ENCODE results near the gene RAVER2. TPM values are rescaled to one million over a fixed set of nuclear protein-coding genes. Genes with fewer than 3 reads are reported as not detected.

The RAVER2 gene
- total and polyA plus RNA-seq, 2 experiments from 2014 or later, result 7.8 to 24.6 TPM

- Histone ChIP-seq H3K27me3 (ENCODE audit: insufficient read depth) (no peaks in the 10 kb centered on the region), H3F3A (replicated peaks; ENCODE audit: low read depth) (no peaks in the 10 kb centered on the region), H3K27ac (ENCODE audit: low read depth) (no peak overlapping the region), H3K4me2 (no peak overlapping the region), H3K4me1 (ENCODE audit: insufficient read depth) (no peaks in the 10 kb centered on the region), H3K9me2 (ENCODE audit: insufficient read depth) (no peaks in the 10 kb centered on the region), H4K20me1 (replicated peaks; ENCODE audit: insufficient read depth) (peaks cover 7% of the 10 kb centered on the region; the same call in 1 of the 2 replicates), H3K36me3 (ENCODE audit: insufficient read depth) (0 out of 2 replicates have a peak, but pooled peaks cover 8% of the 10 kb centered on the region), H2AFZ (no peak overlapping the region), H3K79me2 (replicated peaks; ENCODE audit: insufficient read depth) (peaks cover 13% of the 10 kb centered on the region; the same call in 1 of the 2 replicates), H3K4me3 (no peak overlapping the region)
- no peak overlapping the region for H3K27ac Mint-ChIP-seq
- ATAC-seq, result no peak
- H3K4me1 Mint-ChIP-seq, result no peaks in the 10 kb centered on the region; the same call in 2 of the 3 replicates
- no peak overlapping the region for H3K4me3 Mint-ChIP-seq
- peaks cover 19% of the 10 kb centered on the region for H3K36me3 Mint-ChIP-seq (ENCODE audit: low read depth)
- no peak for DNase-seq (ENCODE audit: low spot score)
- no peaks in the 10 kb centered on the region for H3K27me3 Mint-ChIP-seq (ENCODE audit: insufficient read depth, low read depth, poor library complexity)
- H3K9me3 Mint-ChIP-seq, result peaks cover 8% of the 10 kb centered on the region; the same call in 1 of the 3 replicates
- TF ChIP-seq ZNF331 (CRISPR knock-in tag; IDR thresholded peaks at IDR 0.05; ENCODE audit: low read depth) (no peak), NANOG (IDR thresholded peaks at IDR 0.05; ENCODE audit: borderline replicate concordance) (no peak), ZNF114 (CRISPR knock-in tag; IDR thresholded peaks at IDR 0.05) (no peak), JUNB (IDR thresholded peaks at IDR 0.05; ENCODE audit: unreplicated experiment) (no peak), CREB1 (CRISPR knock-in tag; IDR thresholded peaks at IDR 0.05; ENCODE audit: low read depth) (peak; percentile 45)
- TF ChIP-seq, protein P1, sequence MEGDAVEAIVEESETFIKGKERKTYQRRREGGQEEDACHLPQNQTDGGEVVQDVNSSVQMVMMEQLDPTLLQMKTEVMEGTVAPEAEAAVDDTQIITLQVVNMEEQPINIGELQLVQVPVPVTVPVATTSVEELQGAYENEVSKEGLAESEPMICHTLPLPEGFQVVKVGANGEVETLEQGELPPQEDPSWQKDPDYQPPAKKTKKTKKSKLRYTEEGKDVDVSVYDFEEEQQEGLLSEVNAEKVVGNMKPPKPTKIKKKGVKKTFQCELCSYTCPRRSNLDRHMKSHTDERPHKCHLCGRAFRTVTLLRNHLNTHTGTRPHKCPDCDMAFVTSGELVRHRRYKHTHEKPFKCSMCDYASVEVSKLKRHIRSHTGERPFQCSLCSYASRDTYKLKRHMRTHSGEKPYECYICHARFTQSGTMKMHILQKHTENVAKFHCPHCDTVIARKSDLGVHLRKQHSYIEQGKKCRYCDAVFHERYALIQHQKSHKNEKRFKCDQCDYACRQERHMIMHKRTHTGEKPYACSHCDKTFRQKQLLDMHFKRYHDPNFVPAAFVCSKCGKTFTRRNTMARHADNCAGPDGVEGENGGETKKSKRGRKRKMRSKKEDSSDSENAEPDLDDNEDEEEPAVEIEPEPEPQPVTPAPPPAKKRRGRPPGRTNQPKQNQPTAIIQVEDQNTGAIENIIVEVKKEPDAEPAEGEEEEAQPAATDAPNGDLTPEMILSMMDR (conservative IDR thresholded peaks at IDR 0.05; ENCODE audit: low read depth in 2 of 2), result no peak
- TF ChIP-seq, protein P2, sequence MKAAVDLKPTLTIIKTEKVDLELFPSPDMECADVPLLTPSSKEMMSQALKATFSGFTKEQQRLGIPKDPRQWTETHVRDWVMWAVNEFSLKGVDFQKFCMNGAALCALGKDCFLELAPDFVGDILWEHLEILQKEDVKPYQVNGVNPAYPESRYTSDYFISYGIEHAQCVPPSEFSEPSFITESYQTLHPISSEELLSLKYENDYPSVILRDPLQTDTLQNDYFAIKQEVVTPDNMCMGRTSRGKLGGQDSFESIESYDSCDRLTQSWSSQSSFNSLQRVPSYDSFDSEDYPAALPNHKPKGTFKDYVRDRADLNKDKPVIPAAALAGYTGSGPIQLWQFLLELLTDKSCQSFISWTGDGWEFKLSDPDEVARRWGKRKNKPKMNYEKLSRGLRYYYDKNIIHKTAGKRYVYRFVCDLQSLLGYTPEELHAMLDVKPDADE (IDR thresholded peaks at IDR 0.05), result no peak
Measured at GRCh38 chr1:64765826-64766225, 21.0 kb downstream of the RAVER2 start.

DNA sequence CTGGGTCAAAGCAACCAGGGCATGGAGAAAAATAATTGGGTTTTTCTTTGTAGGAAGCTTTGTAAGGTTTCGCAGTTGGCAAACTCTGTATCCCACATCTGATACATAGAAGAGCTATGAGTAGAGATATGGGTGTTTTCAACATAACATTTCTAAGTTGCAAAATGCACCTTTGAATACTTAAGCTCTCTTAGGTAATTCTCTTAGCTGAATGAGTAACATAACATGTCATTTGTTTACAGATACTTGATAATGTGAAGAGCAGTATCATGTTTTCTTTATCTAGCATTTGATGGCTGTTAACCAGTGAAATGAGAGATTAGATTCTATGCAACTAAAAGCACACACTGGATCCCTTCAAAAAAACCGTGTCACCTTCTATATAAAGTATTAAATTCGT lies 21.6 kb downstream of the RAVER2 start:
- H3K4me1 Mint-ChIP-seq, result no peaks in the 10 kb centered on the region; the same call in 2 of the 3 replicates
- ATAC-seq (no peak), DNase-seq (ENCODE audit: low spot score) (no peak)
- H3K27me3 ChIP-seq (ENCODE audit: insufficient read depth), result no peaks in the 10 kb centered on the region
- H3K4me3 Mint-ChIP-seq, result no peak overlapping the region
- H3F3A ChIP-seq (replicated peaks; ENCODE audit: low read depth), result no peaks in the 10 kb centered on the region
- H4K20me1 ChIP-seq (replicated peaks; ENCODE audit: insufficient read depth), result peaks cover 7% of the 10 kb centered on the region; the same call in 1 of the 2 replicates
- H3K9me2 ChIP-seq (ENCODE audit: insufficient read depth), result no peaks in the 10 kb centered on the region
- H3K79me2 ChIP-seq (replicated peaks; ENCODE audit: insufficient read depth), result peaks cover 9% of the 10 kb centered on the region; the same call in 1 of the 2 replicates
- H3K27ac ChIP-seq (ENCODE audit: low read depth), result no peak overlapping the region
- H3K4me3 ChIP-seq, result no peak overlapping the region
- H3K36me3 ChIP-seq (ENCODE audit: insufficient read depth), result 0 out of 2 replicates have a peak, but pooled peaks cover 8% of the 10 kb centered on the region
- H3K4me1 ChIP-seq (ENCODE audit: insufficient read depth), result no peaks in the 10 kb centered on the region
- H2AFZ ChIP-seq, result no peak overlapping the region
- peaks cover 25% of the 10 kb centered on the region for H3K36me3 Mint-ChIP-seq (ENCODE audit: low read depth)
- H3K27ac Mint-ChIP-seq, result no peak overlapping the region
- no peaks in the 10 kb centered on the region for H3K27me3 Mint-ChIP-seq (ENCODE audit: insufficient read depth, low read depth, poor library complexity)
- TF ChIP-seq, protein P1 (conservative IDR thresholded peaks at IDR 0.05; ENCODE audit: low read depth in 2 of 2), result no peak
- no peak overlapping the region for H3K4me2 ChIP-seq
- peaks cover 10% of the 10 kb centered on the region; the same call in 1 of the 3 replicates for H3K9me3 Mint-ChIP-seq

All from GM23338 (cell line).